Upper lobe of left lung (tissue), 6 donors: ENCODE data around the gene VSTM2L. TPM values are rescaled to one million over a fixed set of nuclear protein-coding genes. Genes with fewer than 3 reads are reported as not detected.
A peak's percentile ranks its signal among the peaks of the same experiment; 100 is the strongest.

Experiments
- ATAC-seq, 2 donors: fragments of 200-7000 bp; cut with Tn5 transposase; one replicate each; pipeline ENCODE4 v1.9.1; 2022; ENCODE audit warnings: mild to moderate bottlenecking in 2 of 2, moderate library complexity in 2 of 2; ENCODE audit not compliant: low FRiP score in 2 of 2
- DNase-seq, 2 donors: peaks; one replicate each; pipeline ENCODE4 v3.0.0-alpha.2; 2019 to 2020
- H3K27ac ChIP-seq, 4 donors: fragments of 200-600 bp; sonication (generic); one replicate each; pipeline ENCODE4 v1.5.1; 2016 to 2019
- H3K27me3 ChIP-seq, 4 donors: fragments of 200-600 bp; sonication (generic); one replicate each; pipeline ENCODE4 v1.5.1; 2017 to 2019
- H3K36me3 ChIP-seq, 4 donors: fragments of 200-600 bp; sonication (generic); one replicate each; pipeline ENCODE4 v1.5.1; 2016 to 2019
- H3K4me1 ChIP-seq, 4 donors: fragments of 200-600 bp; sonication (generic); one replicate each; pipeline ENCODE4 v1.5.1; 2018 to 2019
- H3K4me3 ChIP-seq, 4 donors: fragments of 200-600 bp; sonication (generic); one replicate each; pipeline ENCODE4 v1.5.1; 2017 to 2019; ENCODE audit warnings: mild to moderate bottlenecking in 2 of 4, moderate library complexity in 1 of 4
- H3K9me3 ChIP-seq, 4 donors: fragments of 200-600 bp; sonication (generic); one replicate each; pipeline ENCODE4 v1.5.1; 2018 to 2019
- CTCF ChIP-seq, 6 experiments: fragments of 450-650 bp in 4 of 6; fragments of 200-600 bp in 2 of 6; sonication (generic) in 2 of 6; IDR thresholded peaks; one replicate each; pipeline ENCODE4 v1.5.1; 2016 to 2019; ENCODE audit warnings: antibody characterized with exemption in 6 of 6
- EP300 ChIP-seq, 4 donors: sonication (generic); formaldehyde crosslinking; IDR thresholded peaks; one replicate each; pipeline ENCODE4 v1.5.1; 2017; ENCODE audit warnings: antibody characterized with exemption in 4 of 4, control low read depth in 2 of 4
- POLR2A ChIP-seq, 4 donors: fragments of 450-650 bp; IDR thresholded peaks; one replicate each; pipeline ENCODE4 v1.5.1; 2016 to 2017; ENCODE audit warnings: antibody characterized with exemption in 4 of 4, mild to moderate bottlenecking in 2 of 4
- POLR2AphosphoS5 ChIP-seq, 2 donors: sonication (generic); formaldehyde crosslinking; IDR thresholded peaks; one replicate each; pipeline ENCODE4 v1.5.1; 2017; ENCODE audit warnings: antibody characterized with exemption in 2 of 2
- WGBS, 2 donors: methylation state at CpG; one replicate each; pipeline ENCODE4 v1.1.5; 2017 to 2018; 5-methylcytosine and 5-hydroxymethylcytosine counted together
- total RNA-seq, 6 donors: library from RNA; depleted of rRNA in 4 of 6; stranded (reverse); fragments of >200 nt in 4 of 6; gene quantifications; one replicate each; pipeline versions ENCODE4 v1.1.0 to v1.2.1, GENCODE V29; 2016 to 2021
- donor health status: DM: no; HTN: no; CAD: no; lungs with moderate emphysema.
- donor health status: DM: no; HTN: yes; CAD: no; lungs with severe emphysema.

Gene VSTM2L
- total RNA-seq, 6 donors from 2014 or later, result 1.0 to 47.2 (median 24.8) TPM

DNA sequence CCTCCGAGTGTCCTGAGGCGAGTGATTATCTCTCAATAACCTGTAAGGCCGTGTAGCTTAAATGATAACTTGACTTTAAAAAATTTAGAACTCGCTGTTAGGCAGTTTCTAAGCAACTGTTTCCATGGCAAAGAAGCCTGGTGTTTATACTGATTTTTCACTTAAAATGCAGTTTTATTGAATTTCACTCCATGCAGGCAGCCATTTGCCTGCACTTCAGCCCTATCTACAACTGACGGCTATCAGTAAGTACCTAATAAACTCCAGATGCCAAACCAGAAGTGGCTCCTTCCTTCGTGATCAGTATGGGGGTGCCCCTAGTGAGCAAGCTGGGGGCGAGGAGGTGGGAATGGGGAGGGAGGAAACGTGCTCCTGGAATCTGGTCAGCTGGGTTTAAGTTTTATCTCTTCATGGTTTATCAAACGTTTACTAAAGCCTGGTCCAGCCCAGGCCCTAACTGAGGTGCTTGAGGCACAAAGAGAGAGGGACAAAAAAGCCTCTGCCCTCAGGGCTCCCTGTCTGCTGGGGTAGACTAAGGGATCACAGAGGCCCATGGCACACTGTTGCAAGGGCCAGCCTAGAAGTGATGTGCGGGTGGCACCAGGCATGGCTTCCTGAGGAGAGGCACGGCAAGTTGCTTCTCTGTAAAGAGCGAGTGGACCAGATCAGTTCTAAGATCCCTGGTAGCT, 84.8 kb downstream of the VSTM2L start:
- DNase-seq (no peak), ATAC-seq (no peak)
- H3K9me3 ChIP-seq, result no peaks in the 10 kb centered on the region
- 75 to 79% methylated on average over 12 of the region's 12 CpGs for WGBS, 2 donors
- H3K4me3 ChIP-seq, result no peak overlapping the region
- H3K27me3 ChIP-seq, result no peaks in the 10 kb centered on the region
- H3K4me1 ChIP-seq, result peaks cover 53 to 72% (median 61%) of the 10 kb centered on the region in 4 donors
- H3K36me3 ChIP-seq, result peaks cover 0 to 17% (median 8%) of the 10 kb centered on the region in 4 donors
- TF ChIP-seq CTCF (IDR thresholded peaks at IDR 0.05) (no peak), EP300 (IDR thresholded peaks at IDR 0.05) (no peak), POLR2AphosphoS5 (IDR thresholded peaks at IDR 0.05) (no peak), POLR2A (IDR thresholded peaks at IDR 0.05) (no peak)
- peak overlapping the region; percentile 58 to 82 (median 74) for H3K27ac ChIP-seq

DNA sequence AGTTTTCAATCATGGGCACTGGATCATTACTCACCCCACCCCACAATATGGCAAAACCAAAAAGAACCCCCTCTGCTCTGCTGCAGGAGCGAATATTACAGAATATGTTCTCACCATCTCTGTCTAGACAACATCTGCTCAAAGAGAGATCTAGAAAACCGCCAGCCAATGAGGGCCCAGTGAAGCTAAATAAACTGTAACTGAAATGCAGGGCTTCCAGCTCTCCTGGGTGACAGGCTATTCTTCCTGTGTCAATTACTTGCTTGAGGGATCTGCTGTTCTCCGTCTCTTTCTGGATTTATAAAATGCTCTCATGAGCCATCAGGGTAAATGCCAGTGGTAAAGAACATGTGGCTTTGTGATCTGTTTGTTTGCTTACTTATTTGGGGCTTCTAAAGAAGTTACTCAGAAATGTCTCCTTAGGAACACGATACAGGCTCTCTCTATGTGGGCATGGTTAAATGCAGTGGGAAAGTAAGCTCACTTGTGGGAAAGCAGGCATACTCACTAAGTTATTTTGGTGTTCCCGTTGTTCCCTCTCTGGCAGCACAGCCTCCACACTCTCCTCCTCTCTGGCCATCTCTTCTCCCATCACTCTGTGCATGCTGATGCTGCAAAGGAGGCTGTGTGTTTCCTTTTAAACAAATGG, 85.5 kb downstream of the VSTM2L start:
- no peaks in the 10 kb centered on the region for H3K27me3 ChIP-seq
- no peak overlapping the region for H3K4me3 ChIP-seq
- H3K4me1 ChIP-seq, result peaks cover 57 to 79% (median 66%) of the 10 kb centered on the region in 4 donors
- peaks cover 0 to 10% (median 1%) of the 10 kb centered on the region in 4 donors for H3K36me3 ChIP-seq
- WGBS, 2 donors, result 87 to 89% methylated on average over 5 of the region's 5 CpGs
- ATAC-seq (no peak), DNase-seq (no peak)
- no peak for TF ChIP-seq POLR2AphosphoS5 (IDR thresholded peaks at IDR 0.05)
- no peak for TF ChIP-seq EP300 (IDR thresholded peaks at IDR 0.05)
- TF ChIP-seq CTCF (IDR thresholded peaks at IDR 0.05), result no peak
- no peak for TF ChIP-seq POLR2A (IDR thresholded peaks at IDR 0.05)
- no peaks in the 10 kb centered on the region for H3K9me3 ChIP-seq
- H3K27ac ChIP-seq, result peak overlapping the region; percentile 58 to 82 (median 74)

DNA sequence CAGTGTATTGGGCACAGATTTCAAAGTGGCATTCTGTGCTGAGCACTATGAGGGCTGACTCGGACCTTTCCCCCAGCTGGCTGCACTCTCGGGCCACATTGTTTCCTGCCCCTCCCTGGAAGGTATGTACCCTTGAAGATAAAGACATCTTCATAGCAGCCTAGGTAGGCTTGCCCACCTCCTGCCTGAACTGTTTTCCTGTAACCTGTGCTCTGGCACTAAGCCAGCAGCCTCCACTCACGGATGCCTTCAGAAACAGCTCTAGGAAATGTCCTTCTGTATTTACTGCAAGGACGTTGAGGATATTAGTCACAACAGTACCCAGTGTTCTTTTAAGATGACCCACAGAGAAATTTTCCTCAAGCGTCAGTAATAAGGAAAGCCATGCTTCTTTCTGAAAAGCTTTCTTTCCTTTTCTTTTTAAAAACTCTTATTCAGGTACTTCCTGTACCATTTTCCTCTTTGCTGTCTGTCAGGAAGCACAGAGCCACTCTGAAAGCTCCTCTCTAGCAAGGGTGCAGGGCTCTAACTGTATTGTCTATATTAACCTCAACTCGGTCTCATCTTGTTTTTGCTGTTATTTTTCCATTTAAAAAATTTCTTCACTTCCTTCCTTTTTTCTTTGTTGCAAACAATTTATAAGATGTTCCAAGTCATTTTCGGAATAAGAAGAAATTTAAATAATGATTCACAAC, 86.8 kb downstream of the VSTM2L start:
- peak; percentile 44 to 81 for TF ChIP-seq POLR2AphosphoS5 (IDR thresholded peaks at IDR 0.05)
- peak; percentile 54 to 74 (median 68) for TF ChIP-seq EP300 (IDR thresholded peaks at IDR 0.05)
- no peak for TF ChIP-seq POLR2A (IDR thresholded peaks at IDR 0.05)
- H3K4me1 ChIP-seq, result peaks cover 68 to 91% (median 73%) of the 10 kb centered on the region in 4 donors
- H3K4me3 ChIP-seq, result no peak overlapping the region
- H3K36me3 ChIP-seq, result peaks cover 0 to 15% (median 2%) of the 10 kb centered on the region in 4 donors
- no peaks in the 10 kb centered on the region for H3K27me3 ChIP-seq
- WGBS, 2 donors, result 43 to 57% methylated on average over 6 to 7 of the region's 7 CpGs
- H3K9me3 ChIP-seq, result no peaks in the 10 kb centered on the region
- ATAC-seq (peak in 1 of 2 donors; percentile 49), DNase-seq (peak in 1 of 2 donors; percentile 83)
- peak overlapping the region; percentile 71 to 82 (median 77) for H3K27ac ChIP-seq

- Histone ChIP-seq H3K9me3 (no peaks in the 10 kb centered on the region), H3K4me1 (peaks cover 68 to 86% (median 77%) of the 10 kb centered on the region in 4 donors), H3K27me3 (no peaks in the 10 kb centered on the region), H3K36me3 (peaks cover 0 to 24% (median 9%) of the 10 kb centered on the region in 4 donors), H3K27ac (peak overlapping the region; percentile 71 to 82 (median 77)), H3K4me3 (no peak overlapping the region)
- 11 to 21% methylated on average over 8 to 10 of the region's 10 CpGs for WGBS, 2 donors
- peak in 1 of 2 donors; percentile 77 for DNase-seq
- TF ChIP-seq POLR2AphosphoS5 (IDR thresholded peaks at IDR 0.05) (peak; percentile 77), CTCF (IDR thresholded peaks at IDR 0.05) (no peak), POLR2A (IDR thresholded peaks at IDR 0.05) (no peak), EP300 (IDR thresholded peaks at IDR 0.05) (peak in 3 of 4 donors; percentile 16 to 94 (median 90))
- ATAC-seq, result peak; percentile 52 to 75
Measured at GRCh38 chr20:37990571-37991151, 87.7 kb downstream of the VSTM2L start.
